BJ (cell line): Measurements from ENCODE around the gene NDUFA6. TPM values are rescaled to one million over a fixed set of nuclear protein-coding genes. Genes with fewer than 3 reads are reported as not detected.
"Not testable (repeated sequence)": the region's sequence is repeated elsewhere in the genome, so short reads cannot be mapped to it uniquely, and the experiment has no call there.

ENCODE experiments used
- CTCF ChIA-PET: fragments of 350-600 bp; formaldehyde crosslinking; extraction: SDS; loops from one replicate; lab custom pipeline; 2021; ENCODE audit warnings: antibody characterized with exemption, inconsistent platforms; lab: Yijun Ruan, JAX
- POLR2A ChIA-PET: fragments of 300-600 bp; sonication (Branson Sonifier 250); formaldehyde crosslinking; extraction: SDS; loops from one replicate; lab custom pipeline; 2021; ENCODE audit warnings: antibody characterized with exemption; lab: Charles Lee
- DNase-seq: peaks from one replicate; pipeline ENCODE4 v3.0.0-alpha.2; 2011; ENCODE audit warnings: low read depth
- H3K27me3 ChIP-seq: 2 replicates; pipeline ENCODE4 v1.6.0; 2011; ENCODE audit warnings: low read length; ENCODE audit not compliant: control insufficient read depth, insufficient read depth
- H3K36me3 ChIP-seq: 2 replicates; pipeline ENCODE4 v1.5.1; 2011; ENCODE audit warnings: low read length; ENCODE audit not compliant: control insufficient read depth, insufficient read depth
- H3K4me3 ChIP-seq: 2 replicates; pipeline ENCODE4 v1.5.1; 2011; ENCODE audit warnings: low read depth, mild to moderate bottlenecking, control low read depth, low read length
- CTCF ChIP-seq: IDR thresholded peaks from 2 replicates; pipeline ENCODE4 v1.5.1; 2011; ENCODE audit warnings: low read depth, mild to moderate bottlenecking, control low read depth, inconsistent platforms, low read length, moderate library complexity; ENCODE audit not compliant: insufficient read depth
- polyA minus RNA-seq: library from RNA; depleted of rRNA, polyadenylated mRNA; stranded (reverse); fragments of >200 nt; gene quantifications from 2 replicates; pipeline ENCODE4 v1.2.3, GENCODE V29; 2011; rRNA and poly(A)+ RNA removed
- polyA plus RNA-seq: library from polyadenylated mRNA; depleted of rRNA; stranded (reverse); fragments of >200 nt; gene quantifications from 2 replicates; pipeline ENCODE4 v1.2.3, GENCODE V29; 2011; rRNA removed

Gene NDUFA6
- polyA plus RNA-seq: 76.0 and 85.6 TPM in 2 replicates
- 13.2 and 20.6 TPM in 2 replicates for polyA minus RNA-seq

GRCh38 chr22:42090596-42091454 is at the start of gene NDUFA6:
TSS of gene NDUFA6 (minus strand) at chr22:42090772. CDS start at chr22:42090744, 28 bp downstream.
- no peaks in the 10 kb centered on the region for H3K27me3 ChIP-seq
- POLR2A ChIA-PET: interaction anchor here (0.9 kb wide), 1 partner anchor 11 kb away, joined by 5 read pairs; no protein-coding TSS in a partner anchor
- peak; percentile 92 for TF ChIP-seq CTCF
- CTCF ChIA-PET: interaction anchor here (0.8 to 5.1 kb wide), 27 partner anchors 9 to 394 kb away, joined by 3 to 46 read pairs (median 4); partner anchors contain the start of genes NFAM1 and SMDT1
- H3K4me3 ChIP-seq: peak within 1 kb of the TSS; percentile 59
- H3K36me3 ChIP-seq: peaks cover 4% of the 10 kb centered on the region
- DNase-seq: peak; percentile 97

GRCh38 chr22:42140153-42140552 is 49.6 kb upstream of the NDUFA6 start:
- H3K4me3 ChIP-seq, DNase-seq, POLR2A ChIA-PET, CTCF ChIA-PET, H3K27me3 ChIP-seq, H3K36me3 ChIP-seq: not testable (repeated sequence)

GRCh38 chr22:42139508-42139907 is 48.9 kb upstream of the NDUFA6 start:
- CTCF ChIA-PET, H3K27me3 ChIP-seq, H3K4me3 ChIP-seq, H3K36me3 ChIP-seq, DNase-seq, POLR2A ChIA-PET: not testable (repeated sequence)

GRCh38 chr22:42138972-42139371 is 48.4 kb upstream of the NDUFA6 start:
- CTCF ChIA-PET: no interaction called here
- POLR2A ChIA-PET: no interaction called here
- no peak for TF ChIP-seq CTCF
- Histone ChIP-seq H3K4me3 (no peak overlapping the region), H3K36me3 (no peaks in the 10 kb centered on the region), H3K27me3 (no peaks in the 10 kb centered on the region)
- DNase-seq: no peak

GRCh38 chr22:42138122-42138770 is 47.7 kb upstream of the NDUFA6 start:
- ChIA-PET CTCF (no interaction called here), POLR2A (no interaction called here)
- no peak overlapping the region for H3K4me3 ChIP-seq
- H3K27me3 ChIP-seq: no peaks in the 10 kb centered on the region
- TF ChIP-seq CTCF: no peak
- no peaks in the 10 kb centered on the region for H3K36me3 ChIP-seq
- DNase-seq: no peak

- H3K4me3 ChIP-seq, H3K27me3 ChIP-seq, DNase-seq, POLR2A ChIA-PET, H3K36me3 ChIP-seq, CTCF ChIA-PET: not testable (repeated sequence)
Observed at GRCh38 chr22:42135688-42136087, 45.1 kb upstream of the NDUFA6 start.
